Neural cell (in vitro differentiated cells): Measurements from ENCODE around the gene HPCA.

Experiments
- EZH2 ChIP-seq: fragments of 200-600, 300-800 bp; shearing (Covaris generic), sonication (generic); IDR thresholded peaks from 2 replicates; pipeline ENCODE4 v1.6.1; 2014; ENCODE audit warnings: antibody characterized with exemption, low read length, borderline replicate concordance, mild to moderate bottlenecking; ENCODE audit not compliant: insufficient read depth, poor library complexity, severe bottlenecking
- TAF1 ChIP-seq: IDR thresholded peaks from 2 replicates; pipeline ENCODE4 v1.6.1; 2012; ENCODE audit warnings: low read depth
- TF ChIP-seq, protein P1 (sequence below): fragments of 450-650 bp; IDR thresholded peaks from 2 replicates; pipeline ENCODE4 v1.5.1; 2014; ENCODE audit warnings: antibody characterized with exemption, mild to moderate bottlenecking, moderate library complexity; ENCODE audit not compliant: poor library complexity, severe bottlenecking

DNA sequence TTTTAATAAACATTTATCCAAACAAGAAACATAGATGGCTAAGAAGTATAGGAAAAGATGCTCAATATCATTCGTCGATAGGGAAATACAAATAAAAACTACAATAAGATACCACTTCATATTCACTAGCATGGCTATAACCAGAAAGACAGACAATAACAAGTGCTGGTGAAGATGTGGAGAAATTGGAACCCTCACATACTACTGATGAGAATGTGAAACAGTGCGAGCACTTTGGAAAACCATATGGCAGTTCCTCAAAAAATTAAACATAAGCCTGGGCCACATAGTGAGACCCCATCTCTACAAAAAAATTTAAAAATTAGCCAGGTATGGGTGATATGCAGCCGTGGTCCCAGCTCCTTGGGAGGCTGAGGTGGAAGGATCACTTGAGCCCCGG lies 24.0 kb downstream of the HPCA start:
- TF ChIP-seq EZH2 (no peak), TAF1 (no peak)
- TF ChIP-seq, protein P1, sequence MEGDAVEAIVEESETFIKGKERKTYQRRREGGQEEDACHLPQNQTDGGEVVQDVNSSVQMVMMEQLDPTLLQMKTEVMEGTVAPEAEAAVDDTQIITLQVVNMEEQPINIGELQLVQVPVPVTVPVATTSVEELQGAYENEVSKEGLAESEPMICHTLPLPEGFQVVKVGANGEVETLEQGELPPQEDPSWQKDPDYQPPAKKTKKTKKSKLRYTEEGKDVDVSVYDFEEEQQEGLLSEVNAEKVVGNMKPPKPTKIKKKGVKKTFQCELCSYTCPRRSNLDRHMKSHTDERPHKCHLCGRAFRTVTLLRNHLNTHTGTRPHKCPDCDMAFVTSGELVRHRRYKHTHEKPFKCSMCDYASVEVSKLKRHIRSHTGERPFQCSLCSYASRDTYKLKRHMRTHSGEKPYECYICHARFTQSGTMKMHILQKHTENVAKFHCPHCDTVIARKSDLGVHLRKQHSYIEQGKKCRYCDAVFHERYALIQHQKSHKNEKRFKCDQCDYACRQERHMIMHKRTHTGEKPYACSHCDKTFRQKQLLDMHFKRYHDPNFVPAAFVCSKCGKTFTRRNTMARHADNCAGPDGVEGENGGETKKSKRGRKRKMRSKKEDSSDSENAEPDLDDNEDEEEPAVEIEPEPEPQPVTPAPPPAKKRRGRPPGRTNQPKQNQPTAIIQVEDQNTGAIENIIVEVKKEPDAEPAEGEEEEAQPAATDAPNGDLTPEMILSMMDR = no peak
